Neutrophil (primary cell): ENCODE measurements around the gene VCAM1.

Experiments
- H3K27ac ChIP-seq: fragments of 200-600 bp; sonication (generic); 2 replicates; pipeline ENCODE4 v1.5.1; 2016; ENCODE audit warnings: mild to moderate bottlenecking, moderate library complexity
- H3K27me3 ChIP-seq: fragments of 200-600 bp; sonication (generic); 2 replicates; pipeline ENCODE4 v1.6.0; 2016; ENCODE audit warnings: mild to moderate bottlenecking
- H3K36me3 ChIP-seq: fragments of 200-600 bp; sonication (generic); 2 replicates; pipeline ENCODE4 v1.5.1; 2017
- H3K4me1 ChIP-seq, 2 experiments: fragments of 200-600 bp in 1 of 2; sonication (generic) in 1 of 2; 1 replicate in 1 of 2; 2 replicates in 1 of 2; pipeline versions ENCODE4 v1.5.1 to v1.6.1; 2013 to 2016; ENCODE audit warnings: low read depth in 1 of 2, low read length in 1 of 2, mild to moderate bottlenecking in 1 of 2, moderate library complexity in 1 of 2; ENCODE audit not compliant: control insufficient read depth in 1 of 2, insufficient read depth in 1 of 2
- H3K4me3 ChIP-seq, 2 experiments: fragments of 200-600 bp in 1 of 2; sonication (generic) in 1 of 2; 1 replicate in 1 of 2; 2 replicates in 1 of 2; pipeline ENCODE4 v1.5.1; 2013 to 2016; ENCODE audit warnings: low read depth in 1 of 2, low read length in 1 of 2, mild to moderate bottlenecking in 1 of 2, moderate library complexity in 1 of 2
- H3K9me3 ChIP-seq: fragments of 200-600 bp; sonication (generic); 2 replicates; pipeline ENCODE4 v1.5.1; 2016
- CTCF ChIP-seq: fragments of 200-600 bp; sonication (generic); IDR thresholded peaks from 2 replicates; pipeline ENCODE4 v1.5.1; 2016; ENCODE audit warnings: antibody characterized with exemption

The VCAM1 gene

GRCh38 chr1:100718581-100718980 lies 961 bp upstream of the VCAM1 start:
- H3K36me3 ChIP-seq = no peaks in the 10 kb centered on the region
- H3K27me3 ChIP-seq = no peaks in the 10 kb centered on the region
- no peak for TF ChIP-seq CTCF
- no peaks in the 10 kb centered on the region for H3K9me3 ChIP-seq
- no peaks in the 10 kb centered on the region for H3K4me1 ChIP-seq
- no peak overlapping the region for H3K4me3 ChIP-seq
- H3K27ac ChIP-seq = no peak overlapping the region

GRCh38 chr1:100720101-100720500 lies 559 bp downstream of the VCAM1 start:
- no peaks in the 10 kb centered on the region for H3K27me3 ChIP-seq
- no peaks in the 10 kb centered on the region for H3K4me1 ChIP-seq
- no peak overlapping the region for H3K27ac ChIP-seq
- H3K9me3 ChIP-seq = no peaks in the 10 kb centered on the region
- H3K4me3 ChIP-seq = no peak overlapping the region
- TF ChIP-seq CTCF = no peak
- no peaks in the 10 kb centered on the region for H3K36me3 ChIP-seq

- no peak overlapping the region for H3K4me3 ChIP-seq
- H3K9me3 ChIP-seq = no peaks in the 10 kb centered on the region
- no peaks in the 10 kb centered on the region for H3K4me1 ChIP-seq
- H3K27me3 ChIP-seq = no peaks in the 10 kb centered on the region
- H3K36me3 ChIP-seq = no peaks in the 10 kb centered on the region
- TF ChIP-seq CTCF = no peak
- no peak overlapping the region for H3K27ac ChIP-seq
Measured at GRCh38 chr1:100720751-100721150, 1.2 kb downstream of the VCAM1 start.

- TF ChIP-seq CTCF = no peak
- no peaks in the 10 kb centered on the region for H3K36me3 ChIP-seq
- no peak overlapping the region for H3K4me3 ChIP-seq
- H3K27me3 ChIP-seq = no peaks in the 10 kb centered on the region
- no peak overlapping the region for H3K27ac ChIP-seq
- no peaks in the 10 kb centered on the region for H3K9me3 ChIP-seq
- no peaks in the 10 kb centered on the region for H3K4me1 ChIP-seq
Measured at GRCh38 chr1:100721526-100722207, 2.1 kb downstream of the VCAM1 start.

- Histone ChIP-seq H3K36me3 (no peaks in the 10 kb centered on the region), H3K4me3 (no peak overlapping the region), H3K27ac (no peak overlapping the region), H3K4me1 (no peaks in the 10 kb centered on the region), H3K27me3 (no peaks in the 10 kb centered on the region), H3K9me3 (no peaks in the 10 kb centered on the region)
- TF ChIP-seq CTCF = no peak
Measured at GRCh38 chr1:100722221-100722620, 2.7 kb downstream of the VCAM1 start.
